ENCODE measurements around the gene CROCC2.

CROCC2 gene

DNA sequence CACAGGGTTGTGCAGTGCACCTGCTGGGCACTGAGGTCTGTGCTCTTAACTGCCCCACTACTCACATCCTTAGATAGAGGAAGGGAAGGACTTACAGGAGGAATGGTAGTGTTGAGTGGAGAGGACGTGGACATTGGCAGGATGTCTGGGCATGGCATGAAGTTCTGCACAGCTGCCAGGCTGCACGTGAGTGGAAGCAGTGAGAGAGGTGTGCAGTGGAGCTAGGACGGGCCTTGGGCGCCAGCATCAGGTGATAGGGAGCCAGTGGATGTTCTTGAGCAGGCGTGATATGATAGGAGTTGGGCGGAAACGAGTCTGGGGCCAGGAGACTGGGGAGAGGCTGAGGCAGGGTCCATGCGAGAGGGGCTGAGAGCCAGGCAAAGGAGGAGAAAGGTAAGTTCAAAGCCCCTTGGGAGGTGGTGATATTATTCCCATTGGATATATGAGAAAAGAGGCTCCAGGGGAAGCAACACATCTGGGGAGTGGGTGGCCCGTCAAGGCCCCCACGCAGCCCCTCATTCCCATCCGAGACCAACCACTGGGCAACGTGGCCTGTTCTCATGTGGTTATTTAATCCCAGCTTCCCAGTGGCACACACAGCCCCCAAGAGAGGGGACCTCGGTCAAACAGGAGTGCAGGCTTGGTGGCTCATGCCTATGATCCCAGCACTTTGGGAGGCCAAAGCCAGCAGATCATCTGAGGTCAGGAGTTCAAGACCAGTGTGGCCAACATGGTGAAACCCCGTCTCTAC is 46.5 kb downstream of the CROCC2 start:
- Mint-ChIP-seq H3K27ac (no peak overlapping the region), H3K27me3 (ENCODE audit: low read depth, poor library complexity) (peaks cover 18% of the 10 kb centered on the region), H3K36me3 (ENCODE audit: low read depth) (no peaks in the 10 kb centered on the region), H3K4me1 (peaks cover 28% of the 10 kb centered on the region), H3K4me3 (no peak overlapping the region), H3K9me3 (no peaks in the 10 kb centered on the region)
- DNase-seq = no peak
- TF ChIP-seq, protein P1, sequence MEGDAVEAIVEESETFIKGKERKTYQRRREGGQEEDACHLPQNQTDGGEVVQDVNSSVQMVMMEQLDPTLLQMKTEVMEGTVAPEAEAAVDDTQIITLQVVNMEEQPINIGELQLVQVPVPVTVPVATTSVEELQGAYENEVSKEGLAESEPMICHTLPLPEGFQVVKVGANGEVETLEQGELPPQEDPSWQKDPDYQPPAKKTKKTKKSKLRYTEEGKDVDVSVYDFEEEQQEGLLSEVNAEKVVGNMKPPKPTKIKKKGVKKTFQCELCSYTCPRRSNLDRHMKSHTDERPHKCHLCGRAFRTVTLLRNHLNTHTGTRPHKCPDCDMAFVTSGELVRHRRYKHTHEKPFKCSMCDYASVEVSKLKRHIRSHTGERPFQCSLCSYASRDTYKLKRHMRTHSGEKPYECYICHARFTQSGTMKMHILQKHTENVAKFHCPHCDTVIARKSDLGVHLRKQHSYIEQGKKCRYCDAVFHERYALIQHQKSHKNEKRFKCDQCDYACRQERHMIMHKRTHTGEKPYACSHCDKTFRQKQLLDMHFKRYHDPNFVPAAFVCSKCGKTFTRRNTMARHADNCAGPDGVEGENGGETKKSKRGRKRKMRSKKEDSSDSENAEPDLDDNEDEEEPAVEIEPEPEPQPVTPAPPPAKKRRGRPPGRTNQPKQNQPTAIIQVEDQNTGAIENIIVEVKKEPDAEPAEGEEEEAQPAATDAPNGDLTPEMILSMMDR (IDR thresholded peaks at IDR 0.05) = no peak

DNA sequence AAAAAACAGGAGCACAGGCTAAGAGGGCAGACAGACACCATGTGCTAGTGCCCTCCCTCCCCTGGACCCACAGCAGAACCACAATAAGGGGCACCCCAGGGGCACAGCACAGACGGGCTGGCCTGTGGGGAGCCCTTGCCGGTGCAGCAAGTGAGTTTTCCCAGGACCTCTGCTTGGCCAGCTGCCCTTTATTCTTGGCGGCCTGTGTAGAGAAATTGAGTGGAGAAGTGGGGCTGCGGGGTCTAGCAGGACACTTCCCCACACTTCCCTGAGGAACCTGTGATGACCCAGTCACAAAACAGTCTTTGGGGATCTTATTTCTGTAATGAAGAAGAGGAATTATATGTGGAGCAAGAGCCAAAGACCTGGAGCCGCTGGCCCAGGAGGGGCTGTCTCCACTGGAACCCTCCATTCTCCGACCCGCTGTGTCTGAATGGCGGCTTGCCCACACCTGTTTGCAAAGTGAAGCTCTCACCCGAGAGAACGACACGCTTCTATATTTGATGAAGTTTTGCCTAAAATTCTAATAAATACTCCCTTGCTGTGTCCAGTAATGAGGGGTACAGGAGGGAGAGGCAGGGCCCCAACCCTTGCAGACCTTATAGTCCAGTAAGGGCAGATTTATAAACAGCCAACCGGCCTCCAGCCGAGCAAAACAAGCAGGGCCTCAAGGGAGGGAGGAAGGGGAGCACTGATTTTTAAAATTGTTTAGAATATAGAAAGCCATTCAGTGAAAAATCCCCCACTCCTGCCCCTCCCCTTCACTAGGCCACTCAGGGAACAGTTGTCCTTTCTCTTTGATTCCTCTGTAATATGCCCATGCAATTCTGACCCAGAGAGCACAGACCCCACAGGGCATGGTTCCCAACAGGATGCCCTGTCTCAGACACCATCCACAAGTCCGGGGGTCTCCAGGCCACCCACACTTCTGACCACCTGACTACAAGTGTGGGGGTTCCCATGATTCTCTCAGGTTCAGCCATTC is 47.6 kb downstream of the CROCC2 start:
- no peaks in the 10 kb centered on the region for H3K9me3 Mint-ChIP-seq
- H3K36me3 Mint-ChIP-seq (ENCODE audit: low read depth) = no peaks in the 10 kb centered on the region
- peaks cover 28% of the 10 kb centered on the region for H3K4me1 Mint-ChIP-seq
- no peak overlapping the region for H3K27ac Mint-ChIP-seq
- no peak for DNase-seq
- H3K4me3 Mint-ChIP-seq = no peak overlapping the region
- peaks cover 15% of the 10 kb centered on the region for H3K27me3 Mint-ChIP-seq (ENCODE audit: low read depth, poor library complexity)
- TF ChIP-seq, protein P1 (IDR thresholded peaks at IDR 0.05) = no peak

DNA sequence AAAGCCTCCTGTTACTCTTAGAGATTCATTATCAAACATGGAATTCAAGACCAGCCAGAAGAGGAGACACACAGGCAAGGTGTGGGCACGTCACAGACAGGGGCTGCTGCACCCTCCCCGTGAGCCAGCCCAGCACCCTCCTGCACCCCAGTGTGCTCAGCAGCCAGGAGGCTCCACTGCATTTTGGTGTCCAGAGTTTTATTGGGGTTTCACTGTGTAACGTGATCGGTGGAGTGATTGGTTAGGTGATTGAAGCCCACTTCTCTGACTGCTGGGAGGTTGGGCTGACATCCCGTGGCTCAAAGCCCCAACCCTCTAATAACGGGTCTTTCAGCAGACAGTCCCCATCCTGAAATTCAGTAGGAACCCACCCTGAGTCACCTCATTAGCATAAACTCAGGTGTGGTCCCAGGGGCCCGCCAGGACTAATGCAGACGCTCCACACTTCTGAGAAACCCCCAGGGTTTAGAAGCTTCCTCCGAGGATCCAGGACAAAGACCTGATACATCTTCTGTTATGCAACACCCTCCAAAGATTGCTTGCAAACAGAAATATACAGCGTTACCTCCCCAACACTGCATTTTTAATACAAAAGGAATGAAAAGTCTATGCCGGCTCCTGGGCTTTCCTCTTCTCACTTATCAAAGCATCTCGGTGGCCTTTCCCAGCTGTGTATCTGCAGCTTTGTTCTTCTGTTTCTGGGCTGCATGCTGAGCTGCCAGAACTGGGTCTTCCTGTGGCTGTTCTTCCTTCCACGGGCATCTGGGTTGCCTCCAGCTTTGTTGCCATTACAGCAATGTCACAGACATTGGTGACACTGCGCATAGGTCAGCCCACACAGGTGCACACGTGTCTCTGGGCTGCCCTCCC is 48.5 kb downstream of the CROCC2 start:
- peaks cover 15% of the 10 kb centered on the region for H3K27me3 Mint-ChIP-seq (ENCODE audit: low read depth, poor library complexity)
- H3K9me3 Mint-ChIP-seq = no peaks in the 10 kb centered on the region
- H3K4me1 Mint-ChIP-seq = peaks cover 34% of the 10 kb centered on the region
- no peaks in the 10 kb centered on the region for H3K36me3 Mint-ChIP-seq (ENCODE audit: low read depth)
- no peak overlapping the region for H3K4me3 Mint-ChIP-seq
- TF ChIP-seq, protein P1 (IDR thresholded peaks at IDR 0.05) = no peak
- no peak overlapping the region for H3K27ac Mint-ChIP-seq
- DNase-seq = no peak

DNA sequence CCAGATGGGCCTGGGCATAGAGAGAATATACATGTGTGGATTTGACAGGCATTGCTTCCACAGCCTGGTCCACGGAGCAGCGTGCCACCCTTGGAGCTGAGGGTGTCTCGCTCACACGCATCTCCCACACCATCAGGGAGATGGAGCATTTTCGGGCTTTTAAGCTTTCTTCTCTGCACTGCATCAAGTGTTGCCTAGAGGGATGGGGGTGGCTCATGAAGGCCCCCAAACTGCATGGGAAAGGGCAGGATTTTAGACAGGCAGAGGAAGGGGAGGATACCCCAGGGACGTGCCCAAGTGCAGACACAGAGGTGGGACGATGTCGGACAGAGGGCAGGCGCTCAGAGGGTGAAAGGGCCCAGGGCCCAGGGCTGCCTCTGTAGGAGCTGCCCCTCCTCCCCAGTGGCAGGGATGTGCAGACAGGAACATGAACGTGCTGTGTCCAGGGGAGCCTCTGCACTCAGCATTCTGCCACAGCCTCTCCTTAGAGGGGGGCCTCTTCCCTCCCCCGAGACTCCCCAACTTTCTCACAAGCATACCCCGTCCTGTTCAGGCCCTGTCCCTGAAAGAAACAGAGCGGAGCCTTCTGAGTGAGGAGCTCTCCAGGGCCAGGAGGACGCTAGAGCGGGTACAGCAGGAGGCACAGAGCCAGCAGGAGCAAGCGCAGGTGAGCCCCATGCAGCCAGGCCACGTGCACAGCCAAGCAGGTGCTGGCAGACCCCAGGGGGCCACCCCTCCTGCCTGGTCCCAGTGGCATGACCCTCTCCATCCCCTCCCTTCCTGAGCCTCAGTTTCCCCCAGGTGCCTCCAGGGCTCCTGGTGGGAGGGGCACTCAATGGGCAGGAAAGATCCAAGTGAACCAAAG is 49.4 kb downstream of the CROCC2 start:
- no peaks in the 10 kb centered on the region for H3K36me3 Mint-ChIP-seq (ENCODE audit: low read depth)
- H3K4me1 Mint-ChIP-seq = peaks cover 34% of the 10 kb centered on the region
- no peaks in the 10 kb centered on the region for H3K9me3 Mint-ChIP-seq
- TF ChIP-seq, protein P1 (IDR thresholded peaks at IDR 0.05) = no peak
- no peak overlapping the region for H3K27ac Mint-ChIP-seq
- peaks cover 15% of the 10 kb centered on the region for H3K27me3 Mint-ChIP-seq (ENCODE audit: low read depth, poor library complexity)
- DNase-seq = peak; percentile 7
- H3K4me3 Mint-ChIP-seq = peak overlapping the region; percentile 13
